Measurements from ENCODE around the gene COPB2. TPM values are rescaled to one million over a fixed set of nuclear protein-coding genes. Genes with fewer than 3 reads are reported as not detected.
"Not testable (repeated sequence)": the region's sequence is repeated elsewhere in the genome, so short reads cannot be mapped to it uniquely, and the experiment has no call there.

COPB2 gene
- total and polyA plus RNA-seq, 4 donors: 44.5 to 130 (median 88.1) TPM

DNA sequence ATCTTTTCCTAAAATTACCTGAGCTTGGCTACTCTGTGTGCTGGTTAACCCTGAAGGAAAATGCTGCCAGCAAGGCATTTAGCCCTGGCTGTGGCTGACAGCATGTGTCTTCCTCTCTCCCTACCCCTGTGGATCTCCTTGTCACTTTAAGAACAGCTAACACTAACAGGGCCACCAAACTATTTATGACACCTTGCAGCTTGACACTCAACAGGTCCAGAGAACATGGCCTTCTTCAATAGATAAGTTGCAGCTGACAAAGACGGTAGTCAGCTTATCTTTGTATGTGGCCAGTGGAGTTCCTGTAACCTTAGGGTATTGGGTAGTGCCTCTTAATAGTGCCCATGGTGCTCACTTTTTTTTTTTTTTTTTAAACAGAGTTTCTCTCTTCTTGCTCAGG, 32.0 kb upstream of the COPB2 start:
- Histone ChIP-seq H3K9me3 (ENCODE audit: control insufficient read depth, low read length) (no peaks in the 10 kb centered on the region), H3K4me1 (ENCODE audit: control insufficient read depth in 1 of 2, insufficient read depth in 2 of 2, low read length in 2 of 2) (no peaks in the 10 kb centered on the region), H3K4me3 (ENCODE audit: low read length in 2 of 2) (no peak overlapping the region), H3K27me3 (ENCODE audit: control insufficient read depth in 1 of 2, insufficient read depth in 2 of 2, low read length in 1 of 2) (peaks cover 0 to 1% of the 10 kb centered on the region in 2 donors), H3K27ac (ENCODE audit: low read depth in 1 of 2, low read length in 2 of 2) (no peak overlapping the region), H3K36me3 (ENCODE audit: control insufficient read depth in 1 of 2, insufficient read depth in 2 of 2, low read length in 1 of 2) (peaks cover 1 to 7% of the 10 kb centered on the region in 2 donors)
- DNase-seq: no peak
- no peak for ATAC-seq (ENCODE audit: low FRiP score)
- intact Hi-C loops (cut with DNase I): loop anchor here in 1 of 2 donors (10.0 kb wide), 1 partner anchor 1443 kb away; no protein-coding TSS in a partner anchor
- 74 to 89% methylated on average over 1 of the region's 1 CpG for WGBS, 2 donors

DNA sequence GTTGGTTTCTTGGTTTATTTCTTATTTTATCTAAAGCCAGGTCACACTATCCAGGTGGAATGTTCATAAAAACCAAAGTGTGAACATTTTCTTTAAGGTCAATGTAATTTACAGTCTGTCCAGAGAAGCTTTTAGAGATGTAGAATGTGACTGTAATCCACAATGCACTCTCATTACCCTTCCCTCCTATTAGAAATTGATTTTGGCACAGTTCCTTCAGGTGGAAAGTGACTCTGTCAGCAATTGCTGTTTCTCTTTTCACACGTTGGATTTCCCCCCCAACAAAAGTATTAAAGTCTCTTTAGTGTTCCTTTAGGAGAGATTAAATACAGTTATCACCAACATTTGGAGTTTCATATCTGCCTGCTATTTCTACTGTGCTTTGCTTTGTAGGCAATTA, 31.6 kb upstream of the COPB2 start:
- no peak for ATAC-seq (ENCODE audit: low FRiP score)
- H3K4me3 ChIP-seq (ENCODE audit: low read length in 2 of 2): no peak overlapping the region
- intact Hi-C loops (cut with DNase I): loop anchor here in 1 of 2 donors (10.0 kb wide), 1 partner anchor 1444 kb away; no protein-coding TSS in a partner anchor
- H3K27me3 ChIP-seq (ENCODE audit: control insufficient read depth in 1 of 2, insufficient read depth in 2 of 2, low read length in 1 of 2): peaks cover 0 to 1% of the 10 kb centered on the region in 2 donors
- H3K9me3 ChIP-seq (ENCODE audit: control insufficient read depth, low read length): no peaks in the 10 kb centered on the region
- 42 to 56% methylated on average over 1 of the region's 1 CpG for WGBS, 2 donors
- H3K4me1 ChIP-seq (ENCODE audit: control insufficient read depth in 1 of 2, insufficient read depth in 2 of 2, low read length in 2 of 2): no peaks in the 10 kb centered on the region
- no peak overlapping the region for H3K27ac ChIP-seq (ENCODE audit: low read depth in 1 of 2, low read length in 2 of 2)
- peaks cover 1 to 7% of the 10 kb centered on the region in 2 donors for H3K36me3 ChIP-seq (ENCODE audit: control insufficient read depth in 1 of 2, insufficient read depth in 2 of 2, low read length in 1 of 2)
- no peak for DNase-seq

DNA sequence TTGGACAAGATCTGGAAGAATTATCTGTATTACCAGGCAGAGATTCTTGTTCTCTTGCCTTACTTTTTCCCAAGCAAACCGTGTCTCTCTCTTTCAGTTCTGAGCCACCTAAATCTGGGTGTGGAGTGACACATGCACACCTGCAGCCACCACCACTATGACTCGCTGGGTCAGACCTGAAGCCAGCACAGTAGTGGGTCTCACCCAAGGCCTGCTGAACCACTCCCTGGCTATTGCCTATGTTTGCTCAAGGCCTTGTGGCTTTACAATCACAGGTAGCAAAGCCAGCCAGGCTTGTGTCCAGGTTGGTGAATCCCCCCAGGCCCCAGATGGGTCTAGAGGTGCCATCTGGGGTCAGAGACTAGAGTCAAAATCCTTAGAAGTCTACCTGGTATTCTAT, 28.7 kb upstream of the COPB2 start:
- Histone ChIP-seq H3K27ac (ENCODE audit: low read depth in 1 of 2, low read length in 2 of 2) (no peak overlapping the region), H3K9me3 (ENCODE audit: control insufficient read depth, low read length) (peaks cover 6% of the 10 kb centered on the region), H3K4me1 (ENCODE audit: control insufficient read depth in 1 of 2, insufficient read depth in 2 of 2, low read length in 2 of 2) (no peaks in the 10 kb centered on the region), H3K27me3 (ENCODE audit: control insufficient read depth in 1 of 2, insufficient read depth in 2 of 2, low read length in 1 of 2) (peaks cover 0 to 1% of the 10 kb centered on the region in 2 donors), H3K4me3 (ENCODE audit: low read length in 2 of 2) (no peak overlapping the region), H3K36me3 (ENCODE audit: control insufficient read depth in 1 of 2, insufficient read depth in 2 of 2, low read length in 1 of 2) (peaks cover 0 to 6% of the 10 kb centered on the region in 2 donors)
- DNase-seq (no peak), ATAC-seq (ENCODE audit: low FRiP score) (no peak)
- intact Hi-C loops (cut with DNase I): no loop called here
- WGBS, 2 donors: 90 to 95% methylated on average over 2 of the region's 2 CpGs

- DNase-seq: no peak
- Histone ChIP-seq H3K4me1 (ENCODE audit: control insufficient read depth in 1 of 2, insufficient read depth in 2 of 2, low read length in 2 of 2) (no peaks in the 10 kb centered on the region), H3K9me3 (ENCODE audit: control insufficient read depth, low read length) (peaks cover 6% of the 10 kb centered on the region), H3K27me3 (ENCODE audit: control insufficient read depth in 1 of 2, insufficient read depth in 2 of 2, low read length in 1 of 2) (peaks cover 0 to 1% of the 10 kb centered on the region in 2 donors), H3K27ac (ENCODE audit: low read depth in 1 of 2, low read length in 2 of 2) (no peak overlapping the region), H3K36me3 (ENCODE audit: control insufficient read depth in 1 of 2, insufficient read depth in 2 of 2, low read length in 1 of 2) (peaks cover 0 to under 1% of the 10 kb centered on the region in 2 donors), H3K4me3 (ENCODE audit: low read length in 2 of 2) (no peak overlapping the region)
- ATAC-seq (ENCODE audit: low FRiP score): no peak
- intact Hi-C loops (cut with DNase I): no loop called here
- 85 to 88% methylated on average over 1 of the region's 1 CpG for whole genome bisulfite sequencing, 2 donors
Measured at GRCh38 chr3:139416275-139416674, 26.8 kb upstream of the COPB2 start.

GRCh38 chr3:139414608-139415224, 25.3 kb upstream of the COPB2 start:
- H3K4me3 ChIP-seq (ENCODE audit: low read length in 2 of 2): no peak overlapping the region
- no peaks in the 10 kb centered on the region for H3K4me1 ChIP-seq (ENCODE audit: control insufficient read depth in 1 of 2, insufficient read depth in 2 of 2, low read length in 2 of 2)
- WGBS, 2 donors: 71% methylated on average over 2 of the region's 2 CpGs
- no peaks in the 10 kb centered on the region for H3K36me3 ChIP-seq (ENCODE audit: control insufficient read depth in 1 of 2, insufficient read depth in 2 of 2, low read length in 1 of 2)
- H3K27me3 ChIP-seq (ENCODE audit: control insufficient read depth in 1 of 2, insufficient read depth in 2 of 2, low read length in 1 of 2): no peaks in the 10 kb centered on the region
- H3K9me3 ChIP-seq (ENCODE audit: control insufficient read depth, low read length): peaks cover 6% of the 10 kb centered on the region
- DNase-seq (no peak), ATAC-seq (ENCODE audit: low FRiP score) (no peak)
- H3K27ac ChIP-seq (ENCODE audit: low read depth in 1 of 2, low read length in 2 of 2): no peak overlapping the region
- intact Hi-C loops (cut with DNase I): no loop called here

DNA sequence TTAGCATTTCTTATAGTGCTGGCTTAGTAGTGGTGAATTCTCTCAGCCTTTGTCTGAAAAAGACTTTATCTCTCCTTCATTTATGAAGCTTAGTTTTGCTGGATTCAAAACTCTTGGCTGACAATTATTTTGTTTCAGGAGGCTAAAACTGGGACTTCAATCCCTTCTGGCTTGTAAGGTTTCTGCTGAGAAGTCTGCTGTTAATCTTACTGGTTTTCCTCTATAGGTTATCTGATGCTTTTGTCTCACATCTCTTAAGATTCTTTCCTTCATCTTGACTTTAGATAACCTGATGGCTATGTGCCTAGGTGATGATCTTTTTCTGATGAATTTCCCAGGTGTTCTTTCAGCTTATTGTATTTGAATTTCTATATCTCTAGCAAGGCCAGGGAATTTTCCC, 23.4 kb upstream of the COPB2 start:
- H3K27me3 ChIP-seq (ENCODE audit: control insufficient read depth in 1 of 2, insufficient read depth in 2 of 2, low read length in 1 of 2); intact Hi-C loops (cut with DNase I); H3K9me3 ChIP-seq (ENCODE audit: control insufficient read depth, low read length); H3K4me3 ChIP-seq (ENCODE audit: low read length in 2 of 2); H3K27ac ChIP-seq (ENCODE audit: low read depth in 1 of 2, low read length in 2 of 2); H3K4me1 ChIP-seq (ENCODE audit: control insufficient read depth in 1 of 2, insufficient read depth in 2 of 2, low read length in 2 of 2); DNase-seq; H3K36me3 ChIP-seq (ENCODE audit: control insufficient read depth in 1 of 2, insufficient read depth in 2 of 2, low read length in 1 of 2); ATAC-seq (ENCODE audit: low FRiP score): not testable (repeated sequence)

GRCh38 chr3:139401155-139401554, 11.7 kb upstream of the COPB2 start:
- 77 to 81% methylated on average over 2 of the region's 2 CpGs for WGBS, 2 donors
- DNase-seq; H3K27ac ChIP-seq (ENCODE audit: low read depth in 1 of 2, low read length in 2 of 2): not testable (repeated sequence)

GRCh38 chr3:139396707-139397106, 7.3 kb upstream of the COPB2 start:
- no peaks in the 10 kb centered on the region for H3K9me3 ChIP-seq (ENCODE audit: control insufficient read depth, low read length)
- no peak for ATAC-seq (ENCODE audit: low FRiP score)
- 90 to 93% methylated on average over 3 of the region's 3 CpGs for WGBS, 2 donors
- no peak overlapping the region for H3K27ac ChIP-seq (ENCODE audit: low read depth in 1 of 2, low read length in 2 of 2)
- no peaks in the 10 kb centered on the region for H3K4me1 ChIP-seq (ENCODE audit: control insufficient read depth in 1 of 2, insufficient read depth in 2 of 2, low read length in 2 of 2)
- H3K4me3 ChIP-seq (ENCODE audit: low read length in 2 of 2): no peak overlapping the region
- no peak for DNase-seq
- intact Hi-C loops (cut with DNase I): no loop called here
- H3K27me3 ChIP-seq (ENCODE audit: control insufficient read depth in 1 of 2, insufficient read depth in 2 of 2, low read length in 1 of 2): no peaks in the 10 kb centered on the region
- H3K36me3 ChIP-seq (ENCODE audit: control insufficient read depth in 1 of 2, insufficient read depth in 2 of 2, low read length in 1 of 2): no peaks in the 10 kb centered on the region

More at GRCh38 chr3:139401155-139401554, 11.7 kb upstream of the COPB2 start:
- H3K36me3 ChIP-seq (ENCODE audit: control insufficient read depth in 1 of 2, insufficient read depth in 2 of 2, low read length in 1 of 2); H3K9me3 ChIP-seq (ENCODE audit: control insufficient read depth, low read length); H3K4me1 ChIP-seq (ENCODE audit: control insufficient read depth in 1 of 2, insufficient read depth in 2 of 2, low read length in 2 of 2); intact Hi-C loops (cut with DNase I); H3K4me3 ChIP-seq (ENCODE audit: low read length in 2 of 2); ATAC-seq (ENCODE audit: low FRiP score); H3K27me3 ChIP-seq (ENCODE audit: control insufficient read depth in 1 of 2, insufficient read depth in 2 of 2, low read length in 1 of 2): not testable (repeated sequence)

- DNase-seq: no peak
- ATAC-seq (ENCODE audit: low FRiP score): no peak
- Histone ChIP-seq H3K9me3 (ENCODE audit: control insufficient read depth, low read length) (no peaks in the 10 kb centered on the region), H3K4me3 (ENCODE audit: low read length in 2 of 2) (no peak overlapping the region), H3K27me3 (ENCODE audit: control insufficient read depth in 1 of 2, insufficient read depth in 2 of 2, low read length in 1 of 2) (no peaks in the 10 kb centered on the region), H3K36me3 (ENCODE audit: control insufficient read depth in 1 of 2, insufficient read depth in 2 of 2, low read length in 1 of 2) (no peaks in the 10 kb centered on the region), H3K4me1 (ENCODE audit: control insufficient read depth in 1 of 2, insufficient read depth in 2 of 2, low read length in 2 of 2) (no peaks in the 10 kb centered on the region), H3K27ac (ENCODE audit: low read depth in 1 of 2, low read length in 2 of 2) (no peak overlapping the region)
- intact Hi-C loops (cut with DNase I): no loop called here
Measured at GRCh38 chr3:139394116-139394515, 4.7 kb upstream of the COPB2 start.
